ENCODE data around the gene HOPX.

The HOPX gene

DNA sequence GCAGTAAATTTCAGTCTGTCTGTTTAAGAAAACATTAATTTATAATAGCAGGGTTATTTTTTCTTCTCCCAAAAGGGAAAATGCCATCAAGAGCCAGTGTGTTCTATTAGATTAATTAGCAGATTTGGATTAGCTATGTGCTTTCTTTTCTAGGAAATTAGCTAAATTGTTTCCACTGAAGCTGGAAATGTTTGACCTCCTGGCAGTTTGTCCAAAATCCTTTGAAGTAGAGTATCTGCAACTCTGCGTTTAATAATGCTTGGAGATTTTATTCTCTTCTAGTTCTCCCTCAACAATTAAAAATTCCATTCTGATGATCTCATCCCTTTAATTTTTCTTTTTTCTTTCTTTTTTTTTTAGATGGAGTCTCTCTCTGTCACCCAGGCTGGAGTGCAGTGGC lies 27.1 kb upstream of the HOPX start:
- TF ChIP-seq, protein P1, sequence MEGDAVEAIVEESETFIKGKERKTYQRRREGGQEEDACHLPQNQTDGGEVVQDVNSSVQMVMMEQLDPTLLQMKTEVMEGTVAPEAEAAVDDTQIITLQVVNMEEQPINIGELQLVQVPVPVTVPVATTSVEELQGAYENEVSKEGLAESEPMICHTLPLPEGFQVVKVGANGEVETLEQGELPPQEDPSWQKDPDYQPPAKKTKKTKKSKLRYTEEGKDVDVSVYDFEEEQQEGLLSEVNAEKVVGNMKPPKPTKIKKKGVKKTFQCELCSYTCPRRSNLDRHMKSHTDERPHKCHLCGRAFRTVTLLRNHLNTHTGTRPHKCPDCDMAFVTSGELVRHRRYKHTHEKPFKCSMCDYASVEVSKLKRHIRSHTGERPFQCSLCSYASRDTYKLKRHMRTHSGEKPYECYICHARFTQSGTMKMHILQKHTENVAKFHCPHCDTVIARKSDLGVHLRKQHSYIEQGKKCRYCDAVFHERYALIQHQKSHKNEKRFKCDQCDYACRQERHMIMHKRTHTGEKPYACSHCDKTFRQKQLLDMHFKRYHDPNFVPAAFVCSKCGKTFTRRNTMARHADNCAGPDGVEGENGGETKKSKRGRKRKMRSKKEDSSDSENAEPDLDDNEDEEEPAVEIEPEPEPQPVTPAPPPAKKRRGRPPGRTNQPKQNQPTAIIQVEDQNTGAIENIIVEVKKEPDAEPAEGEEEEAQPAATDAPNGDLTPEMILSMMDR (IDR thresholded peaks at IDR 0.05; ENCODE audit: low read length, missing control alignments), result no peak
- H3K4me3 ChIP-seq (replicated peaks; ENCODE audit: low read depth, low read length), result no peak overlapping the region
- DNase-seq (ENCODE audit: low read depth), result no peak

DNA sequence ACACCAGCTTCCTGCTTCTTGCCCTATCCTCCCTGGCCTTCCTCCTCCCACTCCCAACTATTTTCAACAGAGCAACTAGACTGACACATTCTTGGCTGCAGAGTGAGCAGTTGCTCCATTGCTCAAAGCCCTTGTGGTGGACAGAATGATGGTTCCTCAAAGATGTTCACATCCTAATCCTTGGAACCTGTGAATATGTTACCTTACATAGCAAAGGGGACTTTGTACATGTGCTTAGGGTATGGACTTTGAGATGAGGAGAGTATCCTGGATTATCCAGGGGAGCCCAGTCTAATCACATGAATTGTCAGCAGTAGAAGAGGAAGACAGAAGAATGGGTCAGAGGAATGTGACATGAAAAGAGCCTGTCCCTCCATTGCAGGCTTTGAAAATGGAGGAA lies 24.9 kb upstream of the HOPX start:
- DNase-seq (ENCODE audit: low read depth), result peak; percentile 49
- H3K4me3 ChIP-seq (replicated peaks; ENCODE audit: low read depth, low read length), result no peak overlapping the region
- TF ChIP-seq, protein P1 (IDR thresholded peaks at IDR 0.05; ENCODE audit: low read length, missing control alignments), result no peak

DNA sequence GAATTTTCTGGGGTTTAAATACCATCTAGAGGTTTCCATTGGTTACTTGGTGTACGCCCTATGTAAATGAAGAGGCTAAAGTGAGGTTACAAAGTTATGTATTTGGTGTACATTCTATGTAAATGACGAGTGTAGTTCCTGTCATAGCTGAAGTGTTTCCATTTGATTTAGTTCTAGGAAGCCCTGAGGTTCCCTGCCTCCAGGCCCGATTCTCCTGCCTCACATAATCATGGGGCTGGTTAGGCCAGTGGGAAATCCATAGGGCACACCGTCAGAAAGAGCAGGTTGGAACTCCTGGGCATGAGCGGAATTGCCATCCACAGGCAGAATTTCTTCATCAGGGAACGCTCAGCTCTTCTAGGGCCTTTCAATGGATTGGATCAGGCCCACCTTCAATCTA lies 24.2 kb upstream of the HOPX start:
- H3K4me3 ChIP-seq (replicated peaks; ENCODE audit: low read depth, low read length), result no peak overlapping the region
- DNase-seq (ENCODE audit: low read depth), result no peak
- TF ChIP-seq, protein P1 (IDR thresholded peaks at IDR 0.05; ENCODE audit: low read length, missing control alignments), result no peak

DNA sequence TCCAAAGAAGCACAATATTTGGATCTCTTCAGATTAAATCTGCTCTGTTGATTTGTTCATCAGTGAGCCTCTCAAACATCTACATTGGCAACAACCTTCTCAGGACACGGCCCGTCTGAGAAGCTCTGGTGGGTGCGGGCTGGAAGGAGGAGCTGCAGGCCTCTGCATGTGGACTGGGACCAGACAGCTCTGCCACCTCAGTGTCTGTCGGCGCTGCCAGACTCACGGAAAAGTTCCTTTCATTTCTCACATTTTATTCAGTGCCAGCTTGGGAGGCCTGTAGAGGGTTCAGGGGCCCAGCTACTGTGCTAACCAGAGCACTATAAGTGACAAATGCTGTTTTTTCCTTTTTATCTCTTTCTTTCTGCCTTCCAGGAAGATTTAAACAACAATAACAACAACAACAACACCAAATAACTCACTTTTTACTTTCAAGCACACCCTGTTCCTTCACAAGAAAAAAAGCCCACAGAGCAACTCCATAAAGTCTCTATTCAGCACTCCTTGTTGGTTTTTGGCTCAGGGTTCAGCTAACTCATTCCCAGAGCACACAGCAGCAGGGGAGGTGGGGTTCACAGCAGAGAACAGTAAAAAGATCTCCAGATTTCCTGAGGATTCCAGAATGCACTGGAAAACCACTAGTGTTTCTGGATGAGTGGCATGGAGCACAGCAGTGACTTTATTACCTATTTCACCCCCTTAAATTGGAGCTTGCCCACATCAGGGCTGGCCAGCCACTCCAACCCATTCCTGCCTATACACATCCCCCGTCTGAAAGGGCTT lies 23.2 kb upstream of the HOPX start:
- TF ChIP-seq, protein P1 (IDR thresholded peaks at IDR 0.05; ENCODE audit: low read length, missing control alignments), result no peak
- H3K4me3 ChIP-seq (replicated peaks; ENCODE audit: low read depth, low read length), result no peak overlapping the region
- DNase-seq (ENCODE audit: low read depth), result no peak

DNA sequence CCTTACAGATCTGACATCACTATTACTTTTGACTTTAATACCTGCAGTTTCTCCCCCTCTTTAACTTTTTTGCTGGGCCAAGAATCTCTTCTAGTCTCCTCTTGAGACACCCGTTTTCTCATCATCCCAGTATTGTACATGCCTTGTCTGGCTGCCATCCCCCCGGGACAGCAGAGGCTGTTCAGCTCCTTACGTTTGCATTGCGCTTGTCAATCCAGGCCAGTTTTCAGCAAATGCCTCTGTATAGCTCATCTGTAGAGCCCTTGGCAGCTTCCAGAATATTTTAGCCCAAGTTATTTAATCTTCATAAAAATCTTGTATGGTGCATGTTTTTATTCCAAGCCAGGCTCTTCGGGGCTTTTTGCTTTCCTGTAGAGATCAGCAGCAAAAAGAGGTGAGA lies 22.3 kb upstream of the HOPX start:
- TF ChIP-seq, protein P1 (IDR thresholded peaks at IDR 0.05; ENCODE audit: low read length, missing control alignments), result no peak
- no peak overlapping the region for H3K4me3 ChIP-seq (replicated peaks; ENCODE audit: low read depth, low read length)
- no peak for DNase-seq (ENCODE audit: low read depth)

DNA sequence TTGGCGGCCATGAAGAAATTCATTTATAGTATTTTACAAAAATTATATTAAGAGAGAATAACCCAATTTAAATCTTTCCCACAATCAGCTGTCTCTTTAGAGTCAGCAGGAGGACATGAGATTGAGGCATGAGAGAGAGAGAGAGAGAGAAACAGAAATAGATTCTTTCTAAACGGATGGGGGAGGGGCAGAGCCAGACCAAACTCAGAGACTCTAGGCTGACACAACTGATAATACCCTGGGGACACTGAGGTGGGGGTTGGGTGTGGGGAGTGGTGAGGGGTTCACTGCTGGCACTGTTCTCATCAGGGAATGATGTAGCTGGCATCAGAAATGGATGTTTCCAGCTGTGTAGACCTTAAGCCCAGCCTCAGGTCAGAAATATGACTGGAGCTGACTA lies 20.5 kb upstream of the HOPX start:
- no peak overlapping the region for H3K4me3 ChIP-seq (replicated peaks; ENCODE audit: low read depth, low read length)
- no peak for DNase-seq (ENCODE audit: low read depth)
- TF ChIP-seq, protein P1 (IDR thresholded peaks at IDR 0.05; ENCODE audit: low read length, missing control alignments), result no peak

DNA sequence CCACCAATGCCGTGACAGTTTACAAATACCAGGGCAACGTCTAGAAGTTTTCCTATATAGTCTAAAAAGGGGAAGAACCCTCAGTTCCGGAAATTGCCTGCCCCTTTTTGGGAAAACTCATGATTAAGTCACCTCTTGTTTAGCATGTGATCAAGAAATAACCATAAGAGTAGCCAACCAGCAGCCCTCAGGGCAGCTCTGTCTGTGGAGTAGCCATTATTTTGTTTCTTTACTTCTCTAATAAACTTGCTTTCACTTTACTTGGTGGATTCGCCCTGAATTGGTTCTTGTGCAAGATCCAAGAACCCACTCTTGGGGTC lies 20.0 kb upstream of the HOPX start:
- H3K4me3 ChIP-seq (replicated peaks; ENCODE audit: low read depth, low read length), result no peak overlapping the region
- TF ChIP-seq, protein P1 (IDR thresholded peaks at IDR 0.05; ENCODE audit: low read length, missing control alignments), result no peak
- no peak for DNase-seq (ENCODE audit: low read depth)
